ENCODE data around the gene DDX42. TPM values are rescaled to one million over a fixed set of nuclear protein-coding genes. Genes with fewer than 3 reads are reported as not detected.
A peak's percentile ranks its signal among the peaks of the same experiment; 100 is the strongest.

Gene DDX42
- polyA plus RNA-seq, 2 of the 4 experiments (the other 2 are of a cell fraction) = 124 to 262 TPM

GRCh38 chr17:63735691-63736090 is 38.3 kb upstream of the DDX42 start:
- no peak for ATAC-seq
- Histone ChIP-seq H3K27ac (no peak overlapping the region), H3K9me3 (no peaks in the 10 kb centered on the region), H3K4me3 (no peak overlapping the region), H3K4me2 (no peak overlapping the region), H3K4me1 (peaks cover 9% of the 10 kb centered on the region; the same call in 2 of the 3 replicates)
- FAIRE-seq = no peak
- ChIA-PET POLR2A (interaction anchor here (0.7 to 1.2 kb wide), 2 partner anchors 14 to 38 kb away, joined by 4 to 5 read pairs; partner anchors contain the start of genes CCDC47 and DDX42), CTCF (interaction anchor here (0.7 to 1.5 kb wide), 5 partner anchors 11 to 124 kb away, joined by 3 to 4 read pairs (median 4); no protein-coding TSS in a partner anchor)
- no peak for DNase-seq (ENCODE audit: low read depth in 1 of 2, low spot score in 1 of 2)
- TF ChIP-seq POLR2A (IDR thresholded peaks at IDR 0.05; ENCODE audit: low read length) (no peak), NPAS2 (CRISPR knock-in tag; IDR thresholded peaks at IDR 0.05; ENCODE audit: borderline replicate concordance) (no peak), REST (IDR thresholded peaks at IDR 0.05) (no peak), FOSL2 (IDR thresholded peaks at IDR 0.05) (no peak), FOSL2 (CRISPR knock-in tag; IDR thresholded peaks at IDR 0.05) (no peak), KDM1A (IDR thresholded peaks at IDR 0.05; ENCODE audit: low read depth) (no peak), ESRRA (IDR thresholded peaks at IDR 0.05; ENCODE audit: borderline replicate concordance, low read length) (no peak), CEBPB (IDR thresholded peaks at IDR 0.05) (no peak), RARB (CRISPR knock-in tag; IDR thresholded peaks at IDR 0.05) (no peak), CHD4 (IDR thresholded peaks at IDR 0.05; ENCODE audit: borderline replicate concordance) (no peak), JUN (IDR thresholded peaks at IDR 0.05) (no peak), PHF8 (IDR thresholded peaks at IDR 0.05; ENCODE audit: borderline replicate concordance, low read depth) (no peak), SMC3 (IDR thresholded peaks at IDR 0.05) (no peak), HOXA7 (CRISPR knock-in tag; IDR thresholded peaks at IDR 0.05) (no peak), CTCF (IDR thresholded peaks at IDR 0.05) (no peak), POLR2AphosphoS2 (conservative IDR thresholded peaks at IDR 0.05; ENCODE audit: low read length) (no peak), MAFK (IDR thresholded peaks at IDR 0.05; ENCODE audit: partially characterized antibody) (no peak), HEYL (CRISPR knock-in tag; IDR thresholded peaks at IDR 0.05) (no peak), ZSCAN20 (CRISPR knock-in tag; IDR thresholded peaks at IDR 0.05) (no peak)
- TF ChIP-seq, protein P1, sequence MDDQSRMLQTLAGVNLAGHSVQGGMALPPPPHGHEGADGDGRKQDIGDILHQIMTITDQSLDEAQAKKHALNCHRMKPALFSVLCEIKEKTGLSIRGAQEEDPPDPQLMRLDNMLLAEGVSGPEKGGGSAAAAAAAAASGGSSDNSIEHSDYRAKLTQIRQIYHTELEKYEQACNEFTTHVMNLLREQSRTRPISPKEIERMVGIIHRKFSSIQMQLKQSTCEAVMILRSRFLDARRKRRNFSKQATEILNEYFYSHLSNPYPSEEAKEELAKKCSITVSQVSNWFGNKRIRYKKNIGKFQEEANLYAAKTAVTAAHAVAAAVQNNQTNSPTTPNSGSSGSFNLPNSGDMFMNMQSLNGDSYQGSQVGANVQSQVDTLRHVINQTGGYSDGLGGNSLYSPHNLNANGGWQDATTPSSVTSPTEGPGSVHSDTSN (IDR thresholded peaks at IDR 0.05) = no peak
- WGBS (ENCODE audit: missing lambda C conversion rate) = 94% methylated on average over 8 of the region's 8 CpGs

GRCh38 chr17:63740464-63741142 is 33.4 kb upstream of the DDX42 start:
- Histone ChIP-seq H3K4me2 (peak overlapping the region; percentile 94), H3K4me1 (peaks cover 14% of the 10 kb centered on the region), H3K9me3 (no peaks in the 10 kb centered on the region), H3K27ac (peak overlapping the region; percentile 89 to 95), H3K4me3 (peak overlapping the region; percentile 78)
- 0 out of 6 replicates have a peak, but pooled peaks of 1 of the 2 experiments have one; percentile 2 for ATAC-seq
- TF ChIP-seq MYC (IDR thresholded peaks at IDR 0.05; ENCODE audit: borderline replicate concordance, low read length) (no peak), POLR2AphosphoS2 (conservative IDR thresholded peaks at IDR 0.05; ENCODE audit: low read length) (no peak), FOSB (CRISPR knock-in tag; IDR thresholded peaks at IDR 0.05) (no peak), USF2 (IDR thresholded peaks at IDR 0.05) (no peak), HOXB5 (CRISPR knock-in tag; IDR thresholded peaks at IDR 0.05) (no peak), ZNF302 (CRISPR knock-in tag; IDR thresholded peaks at IDR 0.05) (no peak), SMC3 (IDR thresholded peaks at IDR 0.05) (no peak), TP53 (CRISPR knock-in tag; IDR thresholded peaks at IDR 0.05) (no peak), HOXA7 (CRISPR knock-in tag; IDR thresholded peaks at IDR 0.05) (no peak), JUNB (IDR thresholded peaks at IDR 0.05) (no peak), ZFP36 (IDR thresholded peaks at IDR 0.05; ENCODE audit: borderline replicate concordance, partially characterized antibody) (no peak), POLR2A (IDR thresholded peaks at IDR 0.05; ENCODE audit: low read length) (no peak), PHF8 (IDR thresholded peaks at IDR 0.05; ENCODE audit: borderline replicate concordance, low read depth) (no peak), CEBPB (IDR thresholded peaks at IDR 0.05) (no peak), HEYL (CRISPR knock-in tag; IDR thresholded peaks at IDR 0.05) (no peak), FOSL2 (IDR thresholded peaks at IDR 0.05) (no peak), FOSL2 (CRISPR knock-in tag; IDR thresholded peaks at IDR 0.05) (no peak), MAX (IDR thresholded peaks at IDR 0.05) (no peak), ZC3H11A (IDR thresholded peaks at IDR 0.05) (no peak)
- WGBS (ENCODE audit: missing lambda C conversion rate) = 46% methylated on average over 12 of the region's 12 CpGs
- POLR2A ChIA-PET = interaction anchor here (1.0 to 1.6 kb wide), 3 partner anchors 33 to 118 kb away, joined by 3 to 10 read pairs (median 4); partner anchors contain the start of genes CCDC47, DDX42 and MAP3K3
- FAIRE-seq = no peak
- DNase-seq (ENCODE audit: low read depth in 1 of 2, low spot score in 1 of 2) = no peak
- CTCF ChIA-PET = interaction anchor here (0.6 to 1.0 kb wide), 2 partner anchors 14 to 129 kb away, joined by 3 read pairs; no protein-coding TSS in a partner anchor
